HepG2 (cell line): ENCODE data around the gene GRAMD1A. TPM values are rescaled to one million over a fixed set of nuclear protein-coding genes. Genes with fewer than 3 reads are reported as not detected.

Experiments used
- ATF1 ChIP-seq: IDR thresholded peaks from 2 replicates; pipeline ENCODE4 v1.6.1; 2016; ENCODE audit warnings: mild to moderate bottlenecking, control low read depth
- GRHL1 ChIP-seq: sonication (generic); formaldehyde crosslinking; conservative IDR thresholded peaks from 2 replicates; pipeline ENCODE4 v1.8.0; 2022; ENCODE audit warnings: missing genetic modification reagents
- HDAC6 ChIP-seq: fragments of 200-600 bp; sonication (generic); IDR thresholded peaks from 2 replicates; pipeline ENCODE4 v1.7.0; 2017; ENCODE audit warnings: mild to moderate bottlenecking, antibody characterized with exemption, low read length, low read depth
- KIAA2018 ChIP-seq: sonication (generic); formaldehyde crosslinking; IDR thresholded peaks from 2 replicates; pipeline ENCODE4 v1.5.0; 2020; ENCODE audit warnings: mild to moderate bottlenecking, missing genetic modification reagents, borderline replicate concordance
- KLF11 ChIP-seq: IDR thresholded peaks from 2 replicates; pipeline ENCODE4 v1.6.1; 2016; ENCODE audit warnings: missing compliant biosample characterization
- KMT2B ChIP-seq: IDR thresholded peaks from 2 replicates; pipeline ENCODE4 v1.6.1; 2016; ENCODE audit warnings: missing genetic modification reagents, missing compliant biosample characterization
- NFE2 ChIP-seq: sonication (generic); formaldehyde crosslinking; IDR thresholded peaks from 2 replicates; pipeline ENCODE4 v1.4.0; 2020; ENCODE audit warnings: missing genetic modification reagents
- RARA ChIP-seq: IDR thresholded peaks from 2 replicates; pipeline ENCODE4 v1.6.1; 2016; ENCODE audit warnings: missing genetic modification reagents, missing compliant biosample characterization
- SP5 ChIP-seq: IDR thresholded peaks from 2 replicates; pipeline ENCODE4 v1.6.1; 2016; ENCODE audit warnings: low read depth, borderline replicate concordance
- U2AF1 ChIP-seq: fragments of 200-400 bp; formaldehyde crosslinking; optimal IDR thresholded peaks from 2 replicates; pipeline ENCODE3; 2017; ENCODE audit warnings: mild to moderate bottlenecking, low read depth, low read length
- YEATS4 ChIP-seq: sonication (generic); formaldehyde crosslinking; IDR thresholded peaks from 2 replicates; pipeline ENCODE4 v1.4.0; 2020; ENCODE audit warnings: missing genetic modification reagents, borderline replicate concordance
- ZBTB49 ChIP-seq: sonication (generic); formaldehyde crosslinking; IDR thresholded peaks from 2 replicates; pipeline ENCODE4 v1.4.0; 2020; ENCODE audit warnings: missing genetic modification reagents, borderline replicate concordance
- ZFYVE20 ChIP-seq: sonication (generic); formaldehyde crosslinking; IDR thresholded peaks from 2 replicates; pipeline ENCODE4 v1.8.0; 2023; ENCODE audit warnings: low read depth, mild to moderate bottlenecking, moderate library complexity, missing genetic modification reagents, borderline replicate concordance
- ZNF20 ChIP-seq: sonication (generic); formaldehyde crosslinking; IDR thresholded peaks from 2 replicates; pipeline ENCODE4 v1.4.0; 2020; ENCODE audit warnings: mild to moderate bottlenecking, moderate library complexity, missing genetic modification reagents
- ZNF350 ChIP-seq: sonication (generic); formaldehyde crosslinking; IDR thresholded peaks from 2 replicates; pipeline ENCODE4 v1.4.0; 2020; ENCODE audit warnings: mild to moderate bottlenecking, low read depth, missing genetic modification reagents, borderline replicate concordance
- ZNF784 ChIP-seq: sonication (generic); formaldehyde crosslinking; IDR thresholded peaks from 2 replicates; pipeline ENCODE4 v1.5.1; 2020; ENCODE audit warnings: missing genetic modification reagents, mild to moderate bottlenecking, borderline replicate concordance
- ZSCAN29 ChIP-seq: sonication (generic); formaldehyde crosslinking; conservative IDR thresholded peaks from 2 replicates; pipeline ENCODE4 v1.4.0; 2020; ENCODE audit warnings: mild to moderate bottlenecking, missing genetic modification reagents
- polyA plus RNA-seq, 8 experiments: library from polyadenylated mRNA; depleted of rRNA in 3 of 8; stranded (reverse) in 7 of 8; unstranded in 1 of 8; fragments of >200 nt; fragmentation: Illumina TruSeq in 4 of 8; extraction: Trizol in 4 of 8; gene quantifications; 2 replicates each; pipeline versions ENCODE4 v1.2.1 to v1.2.3, GENCODE V29; 2011 to 2016; ENCODE audit warnings: low read depth in 4 of 8, missing spikeins in 1 of 8, mixed read lengths in 1 of 8; ENCODE audit not compliant: insufficient read depth in 1 of 8
- total RNA-seq, 5 experiments: library from RNA; depleted of rRNA; stranded (reverse); fragments of >200 nt; fragmentation: Illumina TruSeq; extraction: Trizol; gene quantifications; 2 replicates each; pipeline ENCODE4 v1.2.3, GENCODE V29; 2016; ENCODE audit warnings: low read depth in 1 of 5

GRAMD1A gene
- total and polyA plus RNA-seq, 2 of the 13 experiments (the other 11 are each of a cell fraction or from before 2014, with no cell fraction given): 14.7 to 181 TPM

GRCh38 chr19:34997071-34997617, 3.0 kb upstream of the GRAMD1A start (continued):
- TF ChIP-seq KIAA2018 (no peak), ZNF784 (CRISPR knock-in tag) (no peak), HDAC6 (no peak), ZSCAN29 (no peak), ATF1 (CRISPR knock-in tag) (no peak; the same call in 1 of the 2 replicates), ZNF20 (CRISPR knock-in tag) (no peak), YEATS4 (CRISPR knock-in tag) (no peak), U2AF1 (no peak), ZFYVE20 (CRISPR knock-in tag) (no peak), NFE2 (CRISPR knock-in tag) (no peak), RARA (CRISPR knock-in tag) (peak; percentile 21; the same call in 1 of the 2 replicates), SP5 (CRISPR knock-in tag) (peak; percentile 85; the same call in 1 of the 2 replicates), KMT2B (CRISPR knock-in tag) (no peak), GRHL1 (CRISPR knock-in tag) (no peak), KLF11 (CRISPR knock-in tag) (0 out of 2 replicates have a peak, but pooled peaks have one; percentile 10), ZBTB49 (CRISPR knock-in tag) (no peak), ZNF350 (CRISPR knock-in tag) (no peak)
